ENCODE measurements around the gene ZMYND19. TPM values are rescaled to one million over a fixed set of nuclear protein-coding genes. Genes with fewer than 3 reads are reported as not detected.

The ZMYND19 gene
- total RNA-seq, 1 donor from 2014 or later: 34.4 TPM

DNA sequence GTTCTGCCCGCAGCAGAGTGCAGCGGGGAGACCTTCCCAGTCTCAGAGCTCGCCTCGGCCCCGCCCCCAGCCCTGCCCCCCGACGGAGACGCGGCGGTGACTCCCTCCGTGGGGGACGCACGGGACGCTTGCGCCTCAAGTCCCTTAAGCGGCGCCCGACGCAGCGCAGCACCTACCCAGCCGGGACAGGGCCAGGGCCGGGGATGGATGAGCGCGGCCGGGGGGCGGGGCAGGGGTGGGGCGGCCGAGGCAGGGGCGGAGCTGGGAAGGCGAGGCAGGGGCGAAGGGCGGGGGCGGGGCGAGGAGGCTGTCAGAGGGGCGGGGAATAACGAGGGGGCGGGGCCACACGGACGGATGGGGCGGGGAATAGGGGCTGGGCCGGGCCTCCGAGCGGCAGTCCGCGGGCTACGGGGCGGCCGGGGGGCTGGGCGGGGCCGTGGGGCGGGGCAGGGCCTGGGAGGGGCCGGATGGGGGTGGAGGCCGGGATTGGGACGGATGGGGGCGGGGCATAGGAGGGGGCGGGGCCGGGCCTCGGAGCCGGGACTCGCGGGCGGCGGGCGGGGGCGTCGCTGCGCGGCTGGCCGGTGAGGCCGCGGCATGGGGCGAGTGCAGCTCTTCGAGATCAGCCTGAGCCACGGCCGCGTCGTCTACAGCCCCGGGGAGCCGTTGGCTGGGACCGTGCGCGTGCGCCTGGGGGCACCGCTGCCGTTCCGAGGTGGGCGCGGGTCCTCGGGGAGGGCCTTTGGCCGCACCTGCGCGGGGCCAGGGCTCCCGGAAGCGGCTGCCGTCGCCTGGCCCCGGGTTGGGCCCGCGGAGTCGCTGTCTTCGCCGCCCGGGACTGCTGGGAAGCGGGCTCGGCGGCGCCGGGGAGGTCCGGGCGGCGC is 15.1 kb upstream of the ZMYND19 start, which contains the start of gene ARRDC1:
TSS of gene ARRDC1 (plus strand) at position 566 of the 884 bp plus-strand sequence. CDS start at position 598, 32 bp downstream.
- peaks cover 14% of the 10 kb centered on the region for H3K4me1 ChIP-seq
- TF ChIP-seq EZH2 (IDR thresholded peaks at IDR 0.05): no peak
- peaks cover 3% of the 10 kb centered on the region for H3K79me2 ChIP-seq (ENCODE audit: low read depth)
- peaks cover 14% of the 10 kb centered on the region for H3F3A ChIP-seq (ENCODE audit: low read depth)
- H2AFZ ChIP-seq (replicated peaks): peak within 1 kb of the TSS; percentile 92
- peak within 1 kb of the TSS; percentile 99 for H3K4me2 ChIP-seq
- Mint-ChIP-seq H3K4me1 (peaks cover 27% of the 10 kb centered on the region), H3K4me3 (peak within 1 kb of the TSS; percentile 82), H3K9me3 (no peaks in the 10 kb centered on the region), H3K36me3 (no peaks in the 10 kb centered on the region), H3K27ac (no peak within 1 kb of the TSS), H3K27me3 (ENCODE audit: insufficient read depth, low read depth) (peaks cover 29% of the 10 kb centered on the region)
- no peaks in the 10 kb centered on the region for H3K36me3 ChIP-seq
- peak within 1 kb of the TSS; percentile 63 for H3K4me3 ChIP-seq
- peak within 1 kb of the TSS; percentile 21 for H3K9ac ChIP-seq
- H3K27ac ChIP-seq: no peak within 1 kb of the TSS
- H3K27me3 ChIP-seq: peaks cover 28% of the 10 kb centered on the region
- DNase-seq (ENCODE audit: low spot score): peak; percentile 96
- H4K20me1 ChIP-seq (ENCODE audit: low read depth): peaks cover 31% of the 10 kb centered on the region
- H3K9me3 ChIP-seq (ENCODE audit: low read depth): no peaks in the 10 kb centered on the region

DNA sequence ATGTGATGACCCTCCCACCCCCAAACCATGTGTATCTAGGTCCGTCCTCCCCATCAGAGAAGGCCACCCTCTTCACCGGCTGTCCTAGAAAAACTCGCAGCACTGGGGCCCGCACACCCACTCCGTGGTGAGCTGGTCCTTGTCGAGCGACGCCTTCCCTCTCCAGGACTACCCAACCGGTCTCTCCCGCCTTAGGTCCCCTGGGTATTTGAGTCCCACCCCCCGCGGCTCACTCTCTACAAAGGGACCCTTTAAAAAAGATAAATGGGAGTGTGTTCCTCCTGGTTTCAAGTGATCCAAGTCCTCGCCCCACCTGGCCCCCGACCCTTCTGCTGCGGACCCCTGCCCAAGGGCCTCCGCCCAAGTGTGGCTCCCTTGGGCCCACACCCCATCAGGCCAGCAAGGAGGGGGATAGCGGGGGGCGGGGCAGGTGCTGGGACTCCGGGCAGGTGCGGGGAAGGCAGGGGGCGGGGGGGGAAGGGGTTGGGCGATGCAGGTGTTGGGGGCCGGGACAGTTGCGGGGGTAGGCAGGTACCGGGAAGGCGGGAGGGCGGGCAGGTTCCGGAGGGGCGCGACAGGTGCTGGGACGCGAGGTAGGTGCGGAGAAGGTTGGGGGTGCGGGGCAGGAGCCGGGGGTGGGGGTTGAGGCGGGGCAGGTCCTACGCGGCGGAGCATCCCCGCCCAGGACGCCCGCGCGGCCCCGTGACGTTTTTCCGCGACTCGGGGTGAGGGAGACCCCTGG is 14.2 kb upstream of the ZMYND19 start:
- no peak overlapping the region for H3K27ac Mint-ChIP-seq

GRCh38 chr9:137603879-137604278 is 13.6 kb upstream of the ZMYND19 start:
- Mint-ChIP-seq H3K9me3 (no peaks in the 10 kb centered on the region), H3K4me1 (peaks cover 27% of the 10 kb centered on the region), H3K4me3 (peak overlapping the region; percentile 76), H3K27me3 (ENCODE audit: insufficient read depth, low read depth) (peaks cover 26% of the 10 kb centered on the region), H3K27ac (no peak overlapping the region), H3K36me3 (no peaks in the 10 kb centered on the region)
- Histone ChIP-seq H4K20me1 (ENCODE audit: low read depth) (peaks cover 27% of the 10 kb centered on the region), H3K9ac (no peak overlapping the region), H3K4me3 (no peak overlapping the region), H3K27ac (no peak overlapping the region), H3K36me3 (no peaks in the 10 kb centered on the region), H3K27me3 (peaks cover 28% of the 10 kb centered on the region), H3F3A (ENCODE audit: low read depth) (peaks cover 14% of the 10 kb centered on the region), H3K9me3 (ENCODE audit: low read depth) (no peaks in the 10 kb centered on the region), H3K4me1 (peaks cover 14% of the 10 kb centered on the region), H2AFZ (replicated peaks) (no peak overlapping the region), H3K4me2 (no peak overlapping the region), H3K79me2 (ENCODE audit: low read depth) (peaks cover 3% of the 10 kb centered on the region)
- TF ChIP-seq, protein P1, sequence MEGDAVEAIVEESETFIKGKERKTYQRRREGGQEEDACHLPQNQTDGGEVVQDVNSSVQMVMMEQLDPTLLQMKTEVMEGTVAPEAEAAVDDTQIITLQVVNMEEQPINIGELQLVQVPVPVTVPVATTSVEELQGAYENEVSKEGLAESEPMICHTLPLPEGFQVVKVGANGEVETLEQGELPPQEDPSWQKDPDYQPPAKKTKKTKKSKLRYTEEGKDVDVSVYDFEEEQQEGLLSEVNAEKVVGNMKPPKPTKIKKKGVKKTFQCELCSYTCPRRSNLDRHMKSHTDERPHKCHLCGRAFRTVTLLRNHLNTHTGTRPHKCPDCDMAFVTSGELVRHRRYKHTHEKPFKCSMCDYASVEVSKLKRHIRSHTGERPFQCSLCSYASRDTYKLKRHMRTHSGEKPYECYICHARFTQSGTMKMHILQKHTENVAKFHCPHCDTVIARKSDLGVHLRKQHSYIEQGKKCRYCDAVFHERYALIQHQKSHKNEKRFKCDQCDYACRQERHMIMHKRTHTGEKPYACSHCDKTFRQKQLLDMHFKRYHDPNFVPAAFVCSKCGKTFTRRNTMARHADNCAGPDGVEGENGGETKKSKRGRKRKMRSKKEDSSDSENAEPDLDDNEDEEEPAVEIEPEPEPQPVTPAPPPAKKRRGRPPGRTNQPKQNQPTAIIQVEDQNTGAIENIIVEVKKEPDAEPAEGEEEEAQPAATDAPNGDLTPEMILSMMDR (IDR thresholded peaks at IDR 0.05): no peak
- TF ChIP-seq EZH2 (IDR thresholded peaks at IDR 0.05) (no peak), EZH2phosphoT487 (IDR thresholded peaks at IDR 0.05) (no peak)
- DNase-seq (ENCODE audit: low spot score): no peak

More for the DNA sequence above, 14.2 kb upstream of the ZMYND19 start:
- Mint-ChIP-seq H3K27me3 (ENCODE audit: insufficient read depth, low read depth) (peaks cover 29% of the 10 kb centered on the region), H3K9me3 (no peaks in the 10 kb centered on the region), H3K4me3 (peak overlapping the region; percentile 76), H3K4me1 (peaks cover 27% of the 10 kb centered on the region), H3K36me3 (no peaks in the 10 kb centered on the region)
- peaks cover 28% of the 10 kb centered on the region for H3K27me3 ChIP-seq
- peak overlapping the region; percentile 80 for H3K4me2 ChIP-seq
- TF ChIP-seq, protein P1 (IDR thresholded peaks at IDR 0.05): no peak
- no peak for TF ChIP-seq EZH2phosphoT487 (IDR thresholded peaks at IDR 0.05)
- TF ChIP-seq EZH2 (IDR thresholded peaks at IDR 0.05): no peak
- peaks cover 30% of the 10 kb centered on the region for H4K20me1 ChIP-seq (ENCODE audit: low read depth)
- H3K27ac ChIP-seq: no peak overlapping the region
- H3F3A ChIP-seq (ENCODE audit: low read depth): peaks cover 14% of the 10 kb centered on the region
- peak overlapping the region; percentile 57 for H3K4me3 ChIP-seq
- H3K4me1 ChIP-seq: peaks cover 14% of the 10 kb centered on the region
- H3K9ac ChIP-seq: no peak overlapping the region
- DNase-seq (ENCODE audit: low spot score): peak; percentile 39
- no peaks in the 10 kb centered on the region for H3K36me3 ChIP-seq
- peaks cover 3% of the 10 kb centered on the region for H3K79me2 ChIP-seq (ENCODE audit: low read depth)
- no peak overlapping the region for H2AFZ ChIP-seq (replicated peaks)
- no peaks in the 10 kb centered on the region for H3K9me3 ChIP-seq (ENCODE audit: low read depth)
